ENCODE data around the gene PDCL2. TPM values are rescaled to one million over a fixed set of nuclear protein-coding genes. Genes with fewer than 3 reads are reported as not detected.

PDCL2 gene
- total RNA-seq, 2 donors from 2014 or later = not detected

DNA sequence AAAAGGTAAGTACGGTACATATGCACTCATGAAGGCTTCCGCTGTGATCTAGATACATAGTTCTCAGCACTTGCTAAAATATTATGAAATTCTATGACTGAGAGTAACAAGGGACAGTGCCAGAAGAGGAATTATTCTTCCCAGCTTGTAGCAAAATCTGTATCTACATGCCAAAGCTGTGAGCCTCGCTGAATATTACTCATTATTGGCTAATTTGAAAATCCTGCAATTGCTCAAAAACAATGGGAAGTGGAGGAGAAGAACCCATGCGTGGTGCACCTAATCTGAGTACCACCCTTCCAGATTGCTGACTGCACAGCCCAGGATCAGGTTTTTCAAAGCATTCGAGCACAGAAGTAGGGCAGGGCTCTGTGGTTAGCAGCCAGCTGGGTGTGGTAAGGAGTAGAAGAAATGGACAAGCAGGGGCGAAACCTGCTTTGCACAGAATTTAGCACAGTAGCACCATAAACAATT lies 17.4 kb upstream of the PDCL2 start:
- DNase-seq = no peak
- no peaks in the 10 kb centered on the region for H3K36me3 ChIP-seq
- H3K4me3 ChIP-seq = no peak overlapping the region
- no peaks in the 10 kb centered on the region for H3K27me3 ChIP-seq
- TF ChIP-seq, protein P1, sequence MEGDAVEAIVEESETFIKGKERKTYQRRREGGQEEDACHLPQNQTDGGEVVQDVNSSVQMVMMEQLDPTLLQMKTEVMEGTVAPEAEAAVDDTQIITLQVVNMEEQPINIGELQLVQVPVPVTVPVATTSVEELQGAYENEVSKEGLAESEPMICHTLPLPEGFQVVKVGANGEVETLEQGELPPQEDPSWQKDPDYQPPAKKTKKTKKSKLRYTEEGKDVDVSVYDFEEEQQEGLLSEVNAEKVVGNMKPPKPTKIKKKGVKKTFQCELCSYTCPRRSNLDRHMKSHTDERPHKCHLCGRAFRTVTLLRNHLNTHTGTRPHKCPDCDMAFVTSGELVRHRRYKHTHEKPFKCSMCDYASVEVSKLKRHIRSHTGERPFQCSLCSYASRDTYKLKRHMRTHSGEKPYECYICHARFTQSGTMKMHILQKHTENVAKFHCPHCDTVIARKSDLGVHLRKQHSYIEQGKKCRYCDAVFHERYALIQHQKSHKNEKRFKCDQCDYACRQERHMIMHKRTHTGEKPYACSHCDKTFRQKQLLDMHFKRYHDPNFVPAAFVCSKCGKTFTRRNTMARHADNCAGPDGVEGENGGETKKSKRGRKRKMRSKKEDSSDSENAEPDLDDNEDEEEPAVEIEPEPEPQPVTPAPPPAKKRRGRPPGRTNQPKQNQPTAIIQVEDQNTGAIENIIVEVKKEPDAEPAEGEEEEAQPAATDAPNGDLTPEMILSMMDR (IDR thresholded peaks at IDR 0.05) = no peak
- intact Hi-C loops (cut with DNase I) = no loop called here
- H3K4me1 ChIP-seq = no peaks in the 10 kb centered on the region
- no peak overlapping the region for H3K27ac ChIP-seq
- H3K9ac ChIP-seq (ENCODE audit: low read depth in 2 of 2, low read length in 2 of 2) = no peak overlapping the region
- no peaks in the 10 kb centered on the region for H3K9me3 ChIP-seq

DNA sequence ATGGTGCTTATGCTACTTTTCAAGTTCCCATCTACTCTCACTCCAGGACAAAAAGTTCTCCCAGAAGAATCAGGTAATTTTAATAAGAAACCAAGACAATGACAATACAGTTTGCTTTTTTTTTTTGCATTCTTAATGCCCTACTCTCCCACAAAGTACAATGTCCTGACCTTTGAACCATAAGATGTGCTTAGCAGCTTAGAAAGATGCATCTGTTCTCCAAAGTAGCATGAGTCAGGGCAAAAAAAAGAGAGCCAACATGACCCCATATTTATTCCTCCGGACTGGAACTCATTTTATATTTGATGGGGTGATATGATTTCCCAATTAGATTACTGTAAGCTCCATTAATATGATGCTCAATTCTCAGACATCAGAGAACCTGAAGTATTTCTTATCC lies 16.5 kb upstream of the PDCL2 start:
- TF ChIP-seq, protein P1 (IDR thresholded peaks at IDR 0.05) = no peak
- Histone ChIP-seq H3K4me1 (no peaks in the 10 kb centered on the region), H3K27me3 (no peaks in the 10 kb centered on the region), H3K36me3 (no peaks in the 10 kb centered on the region), H3K4me3 (no peak overlapping the region), H3K9me3 (no peaks in the 10 kb centered on the region), H3K9ac (ENCODE audit: low read depth in 2 of 2, low read length in 2 of 2) (no peak overlapping the region), H3K27ac (no peak overlapping the region)
- intact Hi-C loops (cut with DNase I) = no loop called here
- no peak for DNase-seq

DNA sequence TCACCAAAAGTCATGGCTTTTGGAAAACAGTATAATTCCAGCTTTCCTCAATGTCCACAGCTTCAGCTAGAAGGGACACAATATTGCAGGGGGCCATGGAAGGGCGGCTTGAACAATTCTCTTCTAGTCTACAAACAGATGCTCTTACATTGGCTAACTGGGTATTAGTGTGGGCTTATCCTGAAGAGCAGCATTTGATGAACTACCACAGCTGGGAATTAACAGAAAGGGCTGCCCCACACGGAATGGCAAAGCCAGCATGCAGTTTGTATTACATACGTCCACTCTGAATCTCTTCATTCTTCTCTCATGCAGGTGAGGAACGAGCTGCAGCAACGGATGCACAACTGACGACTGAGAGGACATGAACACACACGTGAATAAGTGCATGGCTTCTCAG lies 13.0 kb upstream of the PDCL2 start:
- Histone ChIP-seq H3K27me3 (no peaks in the 10 kb centered on the region), H3K36me3 (no peaks in the 10 kb centered on the region), H3K9me3 (no peaks in the 10 kb centered on the region), H3K27ac (no peak overlapping the region), H3K4me3 (no peak overlapping the region), H3K4me1 (no peaks in the 10 kb centered on the region), H3K9ac (ENCODE audit: low read depth in 2 of 2, low read length in 2 of 2) (no peak overlapping the region)
- no peak for DNase-seq
- intact Hi-C loops (cut with DNase I) = no loop called here
- TF ChIP-seq, protein P1 (IDR thresholded peaks at IDR 0.05) = no peak

DNA sequence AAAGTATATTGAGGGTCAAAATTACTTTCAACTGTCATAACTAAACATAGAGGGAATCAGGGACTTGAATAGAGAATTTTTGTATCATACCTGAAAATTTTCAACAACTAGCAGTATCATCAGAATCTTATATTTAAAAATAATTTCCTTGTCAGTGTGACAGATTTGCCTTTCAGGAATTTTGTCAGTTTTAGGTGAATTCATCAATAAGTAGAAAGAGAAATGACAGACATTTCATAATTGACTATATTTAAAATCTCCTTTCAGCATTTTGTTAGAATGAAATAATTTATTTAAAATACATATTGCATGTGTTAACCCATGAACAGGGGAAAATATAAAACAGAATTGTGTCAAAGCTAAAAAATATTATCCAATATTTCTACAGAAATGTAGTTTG lies 8.6 kb upstream of the PDCL2 start:
- intact Hi-C loops (cut with DNase I) = no loop called here
- H3K27me3 ChIP-seq = no peaks in the 10 kb centered on the region
- no peaks in the 10 kb centered on the region for H3K4me1 ChIP-seq
- no peak overlapping the region for H3K4me3 ChIP-seq
- TF ChIP-seq, protein P1 (IDR thresholded peaks at IDR 0.05) = no peak
- no peaks in the 10 kb centered on the region for H3K9me3 ChIP-seq
- DNase-seq = no peak
- no peak overlapping the region for H3K27ac ChIP-seq
- H3K9ac ChIP-seq (ENCODE audit: low read depth in 2 of 2, low read length in 2 of 2) = no peak overlapping the region
- no peaks in the 10 kb centered on the region for H3K36me3 ChIP-seq

DNA sequence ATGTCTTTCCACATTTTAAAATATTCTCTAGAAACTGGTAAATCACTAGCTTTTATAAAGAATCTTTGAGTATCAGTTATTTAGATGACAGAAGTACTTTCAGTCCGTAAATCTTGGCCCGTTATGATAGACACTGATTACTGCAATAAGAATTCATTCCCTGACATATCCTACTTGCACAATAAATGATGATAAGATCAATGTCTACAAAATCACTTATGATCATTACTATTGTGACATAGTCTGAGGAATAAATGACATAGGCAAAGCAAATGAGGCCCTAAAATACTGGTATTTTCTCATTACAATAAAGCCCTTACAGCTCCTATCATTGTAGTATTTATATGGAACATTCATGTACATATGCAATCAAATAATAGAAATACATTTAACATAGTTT lies 6.6 kb upstream of the PDCL2 start:
- H3K9me3 ChIP-seq = no peaks in the 10 kb centered on the region
- H3K27ac ChIP-seq = no peak overlapping the region
- DNase-seq = no peak
- intact Hi-C loops (cut with DNase I) = no loop called here
- no peaks in the 10 kb centered on the region for H3K36me3 ChIP-seq
- no peaks in the 10 kb centered on the region for H3K4me1 ChIP-seq
- no peak overlapping the region for H3K4me3 ChIP-seq
- H3K9ac ChIP-seq (ENCODE audit: low read depth in 2 of 2, low read length in 2 of 2) = no peak overlapping the region
- H3K27me3 ChIP-seq = no peaks in the 10 kb centered on the region
- TF ChIP-seq, protein P1 (IDR thresholded peaks at IDR 0.05) = no peak

All from colonic mucosa (tissue), 4 donors.